NCI-H1694 treated with DMSO at 0.1 percent for 48 hours (cell line): ENCODE data around the gene PANK4.

Experiments
- DNase-seq: peaks from one replicate; lab custom pipeline; 2025; lab: John Stamatoyannopoulos, UW

PANK4 gene

DNA sequence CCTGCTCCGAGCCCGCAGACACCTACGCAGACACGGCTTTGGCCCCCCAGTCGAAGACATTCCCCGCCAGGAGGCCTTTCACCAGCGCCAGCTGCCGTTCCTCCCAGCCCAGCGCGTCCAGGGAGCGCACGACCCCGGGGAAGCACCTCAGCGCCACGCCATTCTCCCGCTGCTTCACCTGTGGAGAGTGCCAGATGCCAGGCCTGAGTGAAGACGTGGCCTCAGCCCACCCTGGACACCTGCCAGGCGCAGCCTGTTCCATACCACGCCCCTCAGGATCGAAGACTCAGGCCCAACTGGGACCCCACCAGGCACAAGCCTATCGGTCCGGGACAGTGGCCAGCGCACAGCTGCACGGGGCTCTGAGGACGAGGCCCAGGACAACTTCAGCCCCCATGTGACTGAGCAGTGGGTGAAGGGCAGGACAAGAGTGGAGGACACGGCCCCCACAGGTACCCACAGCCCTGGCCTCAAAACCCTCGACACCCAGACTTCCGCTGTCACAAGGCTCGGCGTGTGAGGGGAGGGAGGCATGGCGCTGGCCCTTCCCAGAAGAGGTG lies 13.5 kb downstream of the PANK4 start:
- DNase-seq: no peak

GRCh38 chr1:2510366-2511155 lies 15.8 kb downstream of the PANK4 start:
- no peak for DNase-seq

GRCh38 chr1:2509589-2509988 lies 16.8 kb downstream of the PANK4 start:
- no peak for DNase-seq

DNA sequence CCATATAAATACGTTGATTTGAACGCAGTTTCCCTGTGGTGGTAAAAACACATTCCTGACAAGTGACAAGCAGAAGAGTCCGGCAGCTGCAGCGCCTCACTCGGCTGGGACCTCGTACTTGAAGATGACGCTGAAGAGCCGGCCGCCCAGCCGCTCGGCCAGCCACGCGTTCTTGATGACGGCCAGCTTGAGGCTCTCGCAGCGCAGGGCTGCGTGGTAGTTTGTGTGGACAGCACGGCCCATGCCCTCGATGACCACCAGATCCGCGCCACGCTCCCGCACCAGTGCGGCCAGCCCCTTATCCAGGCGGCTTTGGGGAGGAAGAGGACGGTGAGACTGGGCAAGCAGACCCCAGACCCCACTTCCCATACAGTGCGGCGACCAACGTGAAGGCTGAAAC lies 17.6 kb downstream of the PANK4 start:
- DNase-seq: no peak

- no peak for DNase-seq
Measured at GRCh38 chr1:2508180-2508579, 18.2 kb downstream of the PANK4 start.

DNA sequence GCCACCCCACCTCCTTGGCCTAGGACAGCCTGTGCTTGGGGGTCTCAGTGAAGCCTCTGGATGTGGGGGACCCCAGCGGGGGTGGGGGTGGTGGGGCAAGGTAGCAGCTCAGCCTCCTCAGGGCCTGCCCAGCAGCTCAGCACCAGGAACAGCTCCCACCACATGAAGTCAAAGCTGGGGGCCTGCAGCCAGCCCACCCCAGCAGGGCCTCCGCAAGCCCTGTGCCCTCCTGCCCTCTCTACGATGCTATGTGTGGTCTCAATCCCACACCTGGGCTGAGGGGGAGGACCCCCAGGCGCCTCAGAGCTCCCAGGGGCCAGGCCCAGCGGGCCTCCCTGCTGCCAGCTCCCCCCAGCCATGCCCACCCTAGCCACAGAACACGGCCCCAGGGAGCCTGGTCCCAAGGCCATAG lies 18.6 kb downstream of the PANK4 start:
- no peak for DNase-seq

- DNase-seq: no peak
Measured at GRCh38 chr1:2506901-2507565, 19.4 kb downstream of the PANK4 start.

- DNase-seq: no peak
Measured at GRCh38 chr1:2506007-2506860, 20.2 kb downstream of the PANK4 start.

DNA sequence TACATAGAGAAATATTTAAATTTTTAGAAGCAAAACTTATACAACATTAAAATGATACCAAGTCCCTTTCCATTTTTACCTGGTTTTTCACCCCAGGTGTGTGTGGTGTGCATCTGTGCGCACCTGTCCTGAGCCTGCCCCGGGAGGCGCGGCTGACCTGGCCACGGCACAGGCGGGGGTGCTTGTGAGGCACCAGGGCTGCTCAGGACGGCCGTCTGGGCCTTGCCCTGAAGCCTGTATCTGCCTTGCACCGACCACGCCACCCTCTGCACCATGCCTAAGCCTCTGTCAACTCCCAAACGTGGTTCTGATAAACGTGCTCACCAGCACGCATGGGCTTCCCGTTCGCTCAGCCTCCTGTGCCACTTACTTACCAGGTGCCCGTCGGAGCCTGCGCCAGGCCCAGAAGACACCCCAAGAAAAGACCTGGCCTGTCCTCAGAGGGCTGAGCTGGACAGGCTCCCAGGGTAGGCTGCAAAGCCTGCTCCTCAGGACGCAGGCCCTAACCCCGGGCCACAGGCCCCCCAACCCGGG lies 20.9 kb downstream of the PANK4 start:
- DNase-seq: no peak

DNA sequence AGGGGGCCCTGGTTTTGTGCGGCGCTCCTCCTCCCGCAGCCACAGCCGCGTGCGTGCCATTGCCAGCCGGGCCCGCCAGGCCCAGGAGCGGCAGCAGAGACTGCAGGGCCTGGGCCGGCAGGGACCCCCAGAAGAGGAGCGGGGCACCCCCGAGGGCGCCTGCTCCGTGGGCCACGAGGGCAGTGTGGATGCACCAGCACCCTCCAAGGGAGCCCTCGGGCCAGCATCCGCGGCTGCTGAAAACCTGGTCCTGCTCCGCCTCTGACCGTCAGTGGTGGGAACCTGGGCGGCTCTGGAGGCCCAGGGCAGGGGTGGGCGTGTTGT lies 21.5 kb downstream of the PANK4 start:
- DNase-seq: no peak

DNA sequence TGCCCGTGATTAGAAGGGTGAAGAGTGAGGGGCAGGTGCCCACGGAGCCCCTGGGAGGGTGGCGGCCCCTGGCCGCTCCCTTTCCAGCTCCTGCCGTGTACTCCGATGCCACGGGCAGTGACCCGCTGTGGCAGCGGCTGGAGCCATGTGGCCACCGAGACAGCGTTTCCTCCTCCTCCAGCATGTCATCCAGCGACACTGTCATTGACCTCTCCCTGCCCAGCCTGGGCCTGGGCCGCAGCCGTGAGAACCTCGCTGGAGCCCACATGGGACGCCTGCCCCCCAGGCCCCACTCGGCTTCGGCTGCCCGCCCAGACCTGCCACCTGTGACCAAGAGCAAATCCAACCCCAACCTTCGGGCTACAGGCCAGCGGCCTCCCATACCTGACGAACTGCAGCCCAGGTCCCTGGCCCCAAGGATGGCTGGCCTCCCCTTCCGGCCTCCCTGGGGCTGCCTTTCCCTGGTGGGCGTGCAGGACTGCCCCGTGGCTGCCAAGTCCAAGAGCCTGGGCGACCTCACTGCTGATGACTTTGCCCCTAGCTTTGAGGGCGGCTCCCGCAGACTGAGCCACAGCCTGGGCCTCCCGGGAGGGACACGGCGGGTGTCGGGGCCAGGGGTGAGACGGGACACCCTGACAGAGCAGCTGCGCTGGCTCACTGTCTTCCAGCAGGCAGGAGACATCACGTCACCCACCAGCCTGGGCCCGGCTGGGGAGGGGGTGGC lies 22.0 kb downstream of the PANK4 start:
- no peak for DNase-seq

DNA sequence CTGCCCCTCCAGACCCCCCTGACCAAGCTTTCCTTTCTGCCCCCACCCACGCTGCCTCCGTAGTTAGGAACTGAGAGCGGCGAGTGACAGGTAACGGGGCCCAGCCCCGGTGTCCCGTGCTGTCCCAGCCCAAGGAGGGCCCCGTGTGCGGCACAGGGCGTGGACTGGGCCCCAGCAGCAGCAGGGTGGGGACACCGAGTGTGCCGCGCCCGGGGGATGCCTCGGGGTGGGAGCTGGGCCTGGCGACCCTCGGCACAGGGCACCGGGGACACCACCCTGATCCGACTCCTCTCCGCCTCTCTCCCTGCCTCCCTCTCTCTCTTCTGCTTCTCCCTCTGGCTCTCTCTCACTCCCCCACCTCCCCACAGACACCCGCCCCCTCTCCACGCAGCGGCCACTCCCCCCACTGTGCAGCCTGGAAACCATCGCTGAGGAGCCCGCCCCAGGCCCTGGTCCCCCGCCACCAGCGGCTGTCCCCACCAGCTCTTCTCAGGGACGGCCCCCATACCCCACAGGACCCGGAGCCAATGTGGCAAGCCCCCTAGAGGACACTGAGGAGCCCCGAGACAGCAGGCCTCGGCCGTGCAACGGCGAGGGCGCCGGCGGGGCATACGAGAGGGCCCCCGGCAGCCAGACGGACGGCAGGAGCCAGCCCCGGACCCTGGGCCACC lies 22.7 kb downstream of the PANK4 start:
- no peak for DNase-seq

- DNase-seq: no peak
Measured at GRCh38 chr1:2502661-2503553, 23.5 kb downstream of the PANK4 start.

- no peak for DNase-seq
Measured at GRCh38 chr1:2502210-2502609, 24.2 kb downstream of the PANK4 start.

GRCh38 chr1:2501820-2502119 lies 24.6 kb downstream of the PANK4 start:
- no peak for DNase-seq

- DNase-seq: no peak
Measured at GRCh38 chr1:2501041-2501819, 25.2 kb downstream of the PANK4 start.

DNA sequence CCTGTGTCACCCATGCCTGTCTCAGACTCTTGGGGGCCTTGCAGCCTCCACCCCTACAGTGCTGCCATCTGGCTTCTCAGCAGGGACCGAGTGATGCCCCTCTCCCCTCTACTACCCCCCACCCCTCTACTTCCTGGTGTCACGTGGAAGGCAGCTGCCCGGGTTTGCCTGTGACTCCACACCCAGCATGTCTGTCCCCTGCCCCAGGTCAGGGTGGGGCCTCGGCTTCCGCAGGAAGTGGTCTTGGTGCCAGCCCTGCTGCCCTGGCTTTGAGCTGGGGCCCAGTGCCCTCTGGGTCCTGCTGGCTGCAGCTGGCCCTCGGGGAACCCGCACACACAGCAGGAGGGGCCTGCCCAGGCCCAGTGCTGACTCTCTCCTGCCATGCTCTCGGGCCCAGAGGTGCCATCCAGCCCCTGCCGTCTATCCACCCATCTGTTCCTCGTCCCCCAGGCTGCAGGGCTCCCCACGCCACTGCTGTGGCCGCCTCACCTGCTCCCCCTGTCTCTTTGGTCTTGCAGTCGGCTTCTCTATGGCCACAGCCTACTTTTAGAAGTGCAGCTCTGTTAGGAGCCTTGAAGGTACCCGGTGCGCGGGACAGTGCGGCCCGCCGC lies 26.3 kb downstream of the PANK4 start:
- peak; percentile 9 for DNase-seq

DNA sequence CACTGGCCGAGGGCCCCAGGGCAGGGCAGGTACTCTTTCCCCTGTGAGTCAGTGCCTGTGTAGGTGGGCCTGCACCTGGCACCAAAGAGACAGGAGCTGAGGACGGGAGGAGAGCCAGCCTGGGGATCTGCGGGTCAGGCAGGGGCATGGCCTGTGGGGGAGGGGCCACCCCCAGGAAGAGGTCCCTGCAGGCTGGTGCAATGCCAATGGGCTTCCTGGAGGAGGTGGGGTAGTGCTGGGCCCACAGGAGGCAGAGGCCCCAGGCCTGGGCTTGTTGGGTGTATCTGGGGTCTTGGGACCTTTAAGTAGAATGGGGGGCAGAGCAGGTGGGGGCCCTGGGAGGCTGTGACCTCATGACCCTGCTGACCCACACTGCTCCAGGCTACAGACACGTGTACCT lies 27.1 kb downstream of the PANK4 start:
- DNase-seq: no peak

- no peak for DNase-seq
Measured at GRCh38 chr1:2498648-2499047, 27.7 kb downstream of the PANK4 start.
